A549 (cell line): ENCODE data around the gene RERE. TPM values are rescaled to one million over a fixed set of nuclear protein-coding genes. Genes with fewer than 3 reads are reported as not detected.

ENCODE experiments used
- ATAC-seq, 2 experiments: fragments of 200-7000 bp in 1 of 2; fragments of >200 bp in 1 of 2; cut with Nextera tagmentation in 1 of 2; cut with Tn5 transposase in 1 of 2; 3 replicates each; pipeline versions ENCODE4 v1.8.0 to v1.9.1; 2018 to 2020; ENCODE audit warnings: mild to moderate bottlenecking in 1 of 2, moderate library complexity in 1 of 2
- CTCF ChIA-PET: fragments of 300-600 bp; sonication (Branson Sonifier 250); formaldehyde crosslinking; extraction: SDS; loops from one replicate; lab custom pipeline; 2021; ENCODE audit warnings: antibody characterized with exemption, inconsistent platforms; lab: Yijun Ruan, JAX
- POLR2A ChIA-PET: fragments of 350-600 bp; formaldehyde crosslinking; extraction: SDS; loops from one replicate; lab custom pipeline; 2021; ENCODE audit warnings: antibody characterized with exemption, inconsistent platforms; lab: Yijun Ruan, JAX
- DNase-seq, 2 experiments: peaks; one replicate each; pipeline versions ENCODE4 v3.0.0 to v3.0.0-alpha.2; 2011 to 2016; ENCODE audit warnings: low read depth in 1 of 2, low spot score in 1 of 2
- FAIRE-seq: peaks from 2 replicates; lab custom pipeline; 2011; peaks lifted over from hg19 to GRCh38; lab: Jason Lieb, UNC
- H3K27ac ChIP-seq, 2 experiments: fragments of >200 bp; sonication (Bioruptor Twin); formaldehyde crosslinking; 3 replicates each; pipeline ENCODE4 v1.5.1; 2016 to 2017
- H3K4me1 ChIP-seq: fragments of >200 bp; sonication (Bioruptor Twin); formaldehyde crosslinking; 3 replicates; pipeline ENCODE4 v1.6.1; 2016
- H3K4me2 ChIP-seq: fragments of >200 bp; sonication (Bioruptor Twin); formaldehyde crosslinking; 3 replicates; pipeline ENCODE4 v1.6.1; 2016
- H3K4me3 ChIP-seq: fragments of >200 bp; sonication (Bioruptor Twin); formaldehyde crosslinking; 3 replicates; pipeline ENCODE4 v1.5.1; 2016
- H3K9me3 ChIP-seq: fragments of >200 bp; sonication (Bioruptor Twin); formaldehyde crosslinking; 3 replicates; pipeline ENCODE4 v1.6.1; 2016
- BCL3 ChIP-seq: fragments of >200 bp; sonication (Bioruptor Twin); formaldehyde crosslinking; IDR thresholded peaks from 3 replicates; pipeline ENCODE4 v1.6.1; 2016
- CEBPB ChIP-seq, 2 experiments: fragments of >200 bp in 1 of 2; sonication (Bioruptor Twin) in 1 of 2; formaldehyde crosslinking in 1 of 2; IDR thresholded peaks; 2 replicates each; pipeline ENCODE4 v1.6.1; 2012 to 2016
- CHD2 ChIP-seq: fragments of 150-350 bp; IDR thresholded peaks from 2 replicates; pipeline ENCODE4 v1.6.1; 2014; ENCODE audit warnings: low read length; ENCODE audit not compliant: partially characterized antibody
- ELK1 ChIP-seq: fragments of 150-350 bp; IDR thresholded peaks from 2 replicates; pipeline ENCODE4 v1.6.1; 2014; ENCODE audit warnings: low read depth, mild to moderate bottlenecking, low read length
- EP300 ChIP-seq, 2 experiments: fragments of >200 bp; sonication (Bioruptor Twin); formaldehyde crosslinking; IDR thresholded peaks; 2 replicates in 1 of 2; 3 replicates in 1 of 2; pipeline ENCODE4 v1.6.1; 2016 to 2017
- ESRRA ChIP-seq: fragments of 150-350 bp; IDR thresholded peaks from 2 replicates; pipeline ENCODE4 v1.6.1; 2014; ENCODE audit warnings: mild to moderate bottlenecking, low read length, borderline replicate concordance
- FOSL2 ChIP-seq, 2 experiments: fragments of 450-650 bp in 1 of 2; fragments of >200 bp in 1 of 2; sonication (Bioruptor Twin) in 1 of 2; formaldehyde crosslinking; IDR thresholded peaks; 2 replicates each; pipeline versions ENCODE4 v1.5.0 to v1.6.1; 2016 to 2020; ENCODE audit warnings: mild to moderate bottlenecking in 1 of 2, moderate library complexity in 1 of 2
- GATA3 ChIP-seq: IDR thresholded peaks from 2 replicates; pipeline ENCODE4 v1.6.1; 2012; ENCODE audit warnings: borderline replicate concordance
- HDAC2 ChIP-seq: fragments of 200-600 bp; sonication (generic); IDR thresholded peaks from 2 replicates; pipeline ENCODE4 v1.6.1; 2016
- HEYL ChIP-seq: fragments of 250-450 bp; sonication (Bioruptor Pico); IDR thresholded peaks from 2 replicates; pipeline ENCODE4 v1.8.0; 2021; ENCODE audit warnings: mild to moderate bottlenecking, moderate library complexity
- HOXA7 ChIP-seq: fragments of 250-450 bp; sonication (Bioruptor Pico); IDR thresholded peaks from 2 replicates; pipeline ENCODE4 v1.5.0; 2020; ENCODE audit warnings: mild to moderate bottlenecking, moderate library complexity
- JUNB ChIP-seq: fragments of >200 bp; sonication (Bioruptor Twin); formaldehyde crosslinking; IDR thresholded peaks from 2 replicates; pipeline ENCODE4 v1.6.1; 2016
- MAFK ChIP-seq: fragments of 450-650 bp; IDR thresholded peaks from 2 replicates; pipeline ENCODE4 v1.6.1; 2014; ENCODE audit not compliant: partially characterized antibody
- MAZ ChIP-seq: fragments of 150-350 bp; IDR thresholded peaks from 2 replicates; pipeline ENCODE4 v1.6.1; 2014; ENCODE audit warnings: antibody characterized with exemption, low read depth, low read length, borderline replicate concordance
- MYC ChIP-seq: IDR thresholded peaks from 2 replicates; pipeline ENCODE4 v1.6.1; 2012; ENCODE audit warnings: mild to moderate bottlenecking, inconsistent platforms, low read length, improper control_type of control experiment, borderline replicate concordance
- NR3C1 ChIP-seq: fragments of >200 bp; sonication (Bioruptor Twin); formaldehyde crosslinking; IDR thresholded peaks from 3 replicates; pipeline ENCODE4 v1.6.1; 2017
- POLR2AphosphoS2 ChIP-seq: conservative IDR thresholded peaks from 2 replicates; pipeline ENCODE4 v1.6.1; 2012; ENCODE audit warnings: low read length, improper control_type of control experiment, inconsistent platforms
- RAD21 ChIP-seq, 2 experiments: fragments of >200 bp in 1 of 2; sonication (Bioruptor Twin) in 1 of 2; formaldehyde crosslinking in 1 of 2; IDR thresholded peaks in 1 of 2; conservative IDR thresholded peaks in 1 of 2; 2 replicates in 1 of 2; 3 replicates in 1 of 2; pipeline ENCODE4 v1.6.1; 2012 to 2018; ENCODE audit warnings: inconsistent platforms in 1 of 2
- RNF2 ChIP-seq: fragments of 200-600 bp; sonication (generic); IDR thresholded peaks from 2 replicates; pipeline ENCODE4 v1.6.1; 2016; ENCODE audit warnings: low read depth, mild to moderate bottlenecking, antibody characterized with exemption, moderate library complexity, borderline replicate concordance
- SMC3 ChIP-seq: fragments of >200 bp; sonication (Bioruptor Twin); formaldehyde crosslinking; IDR thresholded peaks from 3 replicates; pipeline ENCODE4 v1.6.1; 2018; ENCODE audit warnings: inconsistent platforms
- USF2 ChIP-seq: fragments of 450-650 bp; IDR thresholded peaks from 2 replicates; pipeline ENCODE4 v1.6.1; 2014; ENCODE audit warnings: antibody characterized with exemption
- ZSCAN20 ChIP-seq: fragments of 250-450 bp; sonication (Bioruptor Pico); IDR thresholded peaks from 2 replicates; pipeline ENCODE4 v1.8.0; 2022; ENCODE audit warnings: mild to moderate bottlenecking, moderate library complexity
- WGBS: methylation state at CpG from one replicate; pipeline ENCODE4 v1.1.6; 2017; ENCODE audit errors: missing lambda C conversion rate; 5-methylcytosine and 5-hydroxymethylcytosine counted together
- polyA plus RNA-seq, 4 experiments: library from polyadenylated mRNA; depleted of rRNA in 3 of 4; stranded (reverse); fragments of >200 nt; fragmentation: RNase III in 1 of 4; extraction: RNeasy Plus Mini Kit Qiagen cat#74134 plus additional on column Dnase treatment in 1 of 4; gene quantifications; 2 replicates in 3 of 4; 3 replicates in 1 of 4; pipeline ENCODE4 v1.2.3, GENCODE V29; 2011 to 2017
- TF ChIP-seq, protein P1 (sequence below): fragments of >200 bp; sonication (Bioruptor Twin); formaldehyde crosslinking; IDR thresholded peaks from 2 replicates; pipeline ENCODE4 v1.6.1; 2016
- TF ChIP-seq, protein P2 (sequence below): fragments of >200 bp; sonication (Bioruptor Twin); formaldehyde crosslinking; IDR thresholded peaks from 3 replicates; pipeline ENCODE4 v1.5.1; 2016

The RERE gene
- polyA plus RNA-seq, 2 of the 4 experiments (the other 2 are of a cell fraction) = 12.6 to 28.6 TPM

DNA sequence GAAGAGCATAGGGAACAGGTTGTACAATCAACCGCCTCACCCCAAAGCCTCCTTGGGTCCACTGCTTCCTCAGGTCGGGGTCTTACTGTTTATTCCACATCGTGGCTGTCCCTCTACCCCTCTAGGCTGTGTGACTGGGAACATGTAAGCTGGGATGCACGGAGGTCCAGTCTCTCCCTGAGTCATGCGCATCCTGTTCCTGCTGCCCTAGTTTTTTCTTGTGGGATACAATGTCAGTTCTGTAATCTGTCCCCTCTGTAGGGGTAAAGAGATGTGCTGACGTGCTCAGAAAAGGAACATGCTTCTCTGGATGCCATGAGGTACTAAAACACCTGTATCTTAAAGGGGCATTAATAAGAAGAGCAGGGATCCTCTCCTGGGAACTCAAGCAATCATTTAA lies 433.4 kb downstream of the RERE start:
- POLR2A ChIA-PET = no interaction called here
- no peaks in the 10 kb centered on the region for H3K9me3 ChIP-seq
- TF ChIP-seq, protein P1, sequence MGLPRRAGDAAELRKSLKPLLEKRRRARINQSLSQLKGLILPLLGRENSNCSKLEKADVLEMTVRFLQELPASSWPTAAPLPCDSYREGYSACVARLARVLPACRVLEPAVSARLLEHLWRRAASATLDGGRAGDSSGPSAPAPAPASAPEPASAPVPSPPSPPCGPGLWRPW = no peak
- no peak for TF ChIP-seq NR3C1
- no peak for TF ChIP-seq HEYL (CRISPR knock-in tag)
- no peak for TF ChIP-seq FOSL2 (IDR thresholded peaks at IDR 0.05)
- no peak for TF ChIP-seq FOSL2 (CRISPR knock-in tag; IDR thresholded peaks at IDR 0.05)
- TF ChIP-seq, protein P2, sequence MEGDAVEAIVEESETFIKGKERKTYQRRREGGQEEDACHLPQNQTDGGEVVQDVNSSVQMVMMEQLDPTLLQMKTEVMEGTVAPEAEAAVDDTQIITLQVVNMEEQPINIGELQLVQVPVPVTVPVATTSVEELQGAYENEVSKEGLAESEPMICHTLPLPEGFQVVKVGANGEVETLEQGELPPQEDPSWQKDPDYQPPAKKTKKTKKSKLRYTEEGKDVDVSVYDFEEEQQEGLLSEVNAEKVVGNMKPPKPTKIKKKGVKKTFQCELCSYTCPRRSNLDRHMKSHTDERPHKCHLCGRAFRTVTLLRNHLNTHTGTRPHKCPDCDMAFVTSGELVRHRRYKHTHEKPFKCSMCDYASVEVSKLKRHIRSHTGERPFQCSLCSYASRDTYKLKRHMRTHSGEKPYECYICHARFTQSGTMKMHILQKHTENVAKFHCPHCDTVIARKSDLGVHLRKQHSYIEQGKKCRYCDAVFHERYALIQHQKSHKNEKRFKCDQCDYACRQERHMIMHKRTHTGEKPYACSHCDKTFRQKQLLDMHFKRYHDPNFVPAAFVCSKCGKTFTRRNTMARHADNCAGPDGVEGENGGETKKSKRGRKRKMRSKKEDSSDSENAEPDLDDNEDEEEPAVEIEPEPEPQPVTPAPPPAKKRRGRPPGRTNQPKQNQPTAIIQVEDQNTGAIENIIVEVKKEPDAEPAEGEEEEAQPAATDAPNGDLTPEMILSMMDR = no peak
- TF ChIP-seq POLR2AphosphoS2 = no peak
- no peak for TF ChIP-seq EP300 (IDR thresholded peaks at IDR 0.05)
- no peak for TF ChIP-seq MAZ
- no peak for TF ChIP-seq SMC3
- no peaks in the 10 kb centered on the region for H3K4me1 ChIP-seq
- FAIRE-seq = no peak
- 86% methylated on average over 6 of the region's 6 CpGs for WGBS
- no peak for DNase-seq
- ATAC-seq = no peak
- no peak overlapping the region for H3K4me2 ChIP-seq
- no peak overlapping the region for H3K27ac ChIP-seq
- CTCF ChIA-PET = interaction anchor here (1.1 kb wide), 1 partner anchor 58 kb away, joined by 4 read pairs; no protein-coding TSS in a partner anchor
- H3K4me3 ChIP-seq = no peak overlapping the region

- Histone ChIP-seq H3K9me3 (no peaks in the 10 kb centered on the region), H3K27ac (no peak overlapping the region), H3K4me1 (no peaks in the 10 kb centered on the region), H3K4me2 (no peak overlapping the region), H3K4me3 (no peak overlapping the region)
- FAIRE-seq = no peak
- ChIA-PET CTCF (interaction anchor here (0.9 to 1.1 kb wide), 2 partner anchors 69 to 413 kb away, joined by 3 read pairs; no protein-coding TSS in a partner anchor), POLR2A (no interaction called here)
- no peak for DNase-seq
- WGBS = 97% methylated on average over 15 of the region's 15 CpGs
- TF ChIP-seq MAFK = no peak
- no peak for TF ChIP-seq CHD2
- no peak for TF ChIP-seq ELK1
- no peak for TF ChIP-seq RAD21 (conservative IDR thresholded peaks at IDR 0.05 in 1 of 2, IDR thresholded peaks at IDR 0.05 in 1 of 2)
- no peak for TF ChIP-seq ZSCAN20
- TF ChIP-seq JUNB = no peak
- no peak for TF ChIP-seq ESRRA
- no peak for ATAC-seq
These were observed 434.6 kb downstream of the RERE start for GRCh38 chr1:8382608-8383505.

DNA sequence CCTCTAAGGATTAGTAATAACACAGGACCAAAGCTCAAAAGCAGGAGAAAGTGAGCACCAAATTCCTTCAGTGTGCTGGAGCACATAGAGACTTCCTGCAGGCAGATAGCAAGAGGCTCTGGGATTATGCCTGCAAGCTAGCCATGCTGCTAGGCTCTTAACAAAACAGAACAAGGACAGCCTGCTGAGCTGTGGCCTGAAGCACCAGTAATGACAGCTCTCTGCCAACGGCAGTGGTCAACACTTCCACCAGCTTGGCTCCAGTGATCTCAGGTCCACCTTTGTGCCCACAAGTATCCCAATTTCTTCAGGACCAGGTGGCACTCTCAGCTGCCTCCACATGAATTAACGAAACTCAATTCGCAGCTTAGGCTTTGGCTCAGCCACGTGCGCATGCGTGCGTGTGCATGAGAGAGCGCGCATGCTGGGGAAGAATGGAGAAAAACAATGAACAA lies 435.4 kb downstream of the RERE start:
- FAIRE-seq = no peak
- Histone ChIP-seq H3K27ac (no peak overlapping the region), H3K4me1 (no peaks in the 10 kb centered on the region), H3K9me3 (no peaks in the 10 kb centered on the region), H3K4me3 (no peak overlapping the region), H3K4me2 (no peak overlapping the region)
- 94% methylated on average over 9 of the region's 9 CpGs for whole genome bisulfite sequencing
- no peak for TF ChIP-seq GATA3
- no peak for TF ChIP-seq RNF2
- no peak for TF ChIP-seq ESRRA
- TF ChIP-seq BCL3 = no peak
- TF ChIP-seq HOXA7 (CRISPR knock-in tag) = no peak
- no peak for TF ChIP-seq CEBPB (IDR thresholded peaks at IDR 0.05)
- TF ChIP-seq USF2 = no peak
- TF ChIP-seq EP300 (IDR thresholded peaks at IDR 0.05) = no peak
- no peak for TF ChIP-seq HDAC2
- no peak for TF ChIP-seq MYC
- TF ChIP-seq SMC3 = no peak
- ATAC-seq = no peak
- DNase-seq = no peak
- POLR2A ChIA-PET = no interaction called here
- CTCF ChIA-PET = interaction anchor here (0.9 to 1.2 kb wide), 3 partner anchors 11 to 412 kb away, joined by 3 read pairs; no protein-coding TSS in a partner anchor
